ENCODE data around the gene CCR1.
A peak's percentile ranks its signal among the peaks of the same experiment; 100 is the strongest.

Gene CCR1

GRCh38 chr3:46208167-46208704 is at the start of gene CCR1:
Gene CCR1 (minus strand): TSS chr3:46208313. CDS start chr3:46204313, 4,000 bp downstream.
- DNase-seq (ENCODE audit: low read depth in 2 of 2): peak in 1 of 2 donors; percentile 36

GRCh38 chr3:46252980-46253379 is 44.9 kb upstream of the CCR1 start:
- DNase-seq (ENCODE audit: low read depth in 2 of 2): no peak

- no peak for DNase-seq (ENCODE audit: low read depth in 2 of 2)
Observed at GRCh38 chr3:46245146-46245545, 37.0 kb upstream of the CCR1 start.

GRCh38 chr3:46243560-46243959 is 35.4 kb upstream of the CCR1 start:
- no peak for DNase-seq (ENCODE audit: low read depth in 2 of 2)

GRCh38 chr3:46242120-46242519 is 34.0 kb upstream of the CCR1 start, which contains the start of gene CCR3:
Gene CCR3 (plus strand): TSS chr3:46242460. CDS start chr3:46265159, 22,699 bp downstream.
- DNase-seq (ENCODE audit: low read depth in 2 of 2): no peak

GRCh38 chr3:46239952-46240351 is 31.8 kb upstream of the CCR1 start:
- no peak for DNase-seq (ENCODE audit: low read depth in 2 of 2)

- DNase-seq (ENCODE audit: low read depth in 2 of 2): no peak
Observed at GRCh38 chr3:46239301-46239938, 31.3 kb upstream of the CCR1 start.

GRCh38 chr3:46238386-46238785 is 30.3 kb upstream of the CCR1 start:
- no peak for DNase-seq (ENCODE audit: low read depth in 2 of 2)

GRCh38 chr3:46236294-46237054 is 28.4 kb upstream of the CCR1 start:
- no peak for DNase-seq (ENCODE audit: low read depth in 2 of 2)

GRCh38 chr3:46235425-46235824 is 27.3 kb upstream of the CCR1 start:
- no peak for DNase-seq (ENCODE audit: low read depth in 2 of 2)

GRCh38 chr3:46233194-46233593 is 25.1 kb upstream of the CCR1 start:
- no peak for DNase-seq (ENCODE audit: low read depth in 2 of 2)

GRCh38 chr3:46231323-46231722 is 23.2 kb upstream of the CCR1 start:
- DNase-seq (ENCODE audit: low read depth in 2 of 2): no peak

GRCh38 chr3:46228260-46229242 is 20.4 kb upstream of the CCR1 start:
- no peak for DNase-seq (ENCODE audit: low read depth in 2 of 2)

- no peak for DNase-seq (ENCODE audit: low read depth in 2 of 2)
Observed at GRCh38 chr3:46222435-46223161, 14.5 kb upstream of the CCR1 start.

GRCh38 chr3:46221938-46222337 is 13.8 kb upstream of the CCR1 start:
- no peak for DNase-seq (ENCODE audit: low read depth in 2 of 2)

GRCh38 chr3:46221391-46221790 is 13.3 kb upstream of the CCR1 start:
- no peak for DNase-seq (ENCODE audit: low read depth in 2 of 2)

GRCh38 chr3:46218196-46218709 is 10.1 kb upstream of the CCR1 start:
- no peak for DNase-seq (ENCODE audit: low read depth in 2 of 2)

- DNase-seq (ENCODE audit: low read depth in 2 of 2): no peak
Observed at GRCh38 chr3:46215810-46216414, 7.8 kb upstream of the CCR1 start.

GRCh38 chr3:46214751-46215352 is 6.7 kb upstream of the CCR1 start:
- DNase-seq (ENCODE audit: low read depth in 2 of 2): no peak

GRCh38 chr3:46213201-46213600 is 5.1 kb upstream of the CCR1 start:
- DNase-seq (ENCODE audit: low read depth in 2 of 2): no peak

Measured in stimulated activated CD8-positive, alpha-beta memory T cell treated with anti-CD3 and anti-CD28 coated beads, Interleukin-7, amount 100 ng/mL, for 4 hours (primary cell).